Activated CD4-positive, alpha-beta memory T cell treated with anti-CD3 and anti-CD28 coated beads for 36 hours (primary cell): ENCODE results near the gene PTPRA. TPM values are rescaled to one million over a fixed set of nuclear protein-coding genes. Genes with fewer than 3 reads are reported as not detected.

ENCODE experiments used
- CTCF ChIA-PET: fragments of 350-600 bp; sonication (Branson Sonifier 250); formaldehyde crosslinking; loops from one replicate; lab custom pipeline; 2021; ENCODE audit warnings: antibody characterized with exemption, inconsistent platforms; lab: Charles Lee
- POLR2A ChIA-PET: fragments of 350-600 bp; sonication (Branson Sonifier 250); formaldehyde crosslinking; loops from one replicate; lab custom pipeline; 2021; ENCODE audit warnings: antibody characterized with exemption; lab: Charles Lee
- DNase-seq: peaks from one replicate; pipeline ENCODE4 v3.0.0-alpha.2; 2020
- H3K27ac Mint-ChIP-seq: one replicate; pipeline ENCODE4 v1.8.0; 2021; ENCODE audit warnings: mixed read lengths
- H3K27me3 Mint-ChIP-seq: one replicate; pipeline ENCODE4 v1.8.0; 2021; ENCODE audit warnings: mixed read lengths
- H3K36me3 Mint-ChIP-seq: one replicate; pipeline ENCODE4 v1.8.0; 2021; ENCODE audit warnings: mixed read lengths
- H3K4me1 Mint-ChIP-seq: one replicate; pipeline ENCODE4 v1.8.0; 2021; ENCODE audit warnings: low read depth, mixed read lengths
- H3K4me3 Mint-ChIP-seq: one replicate; pipeline ENCODE4 v1.8.0; 2021; ENCODE audit warnings: mild to moderate bottlenecking, mixed read lengths
- H3K9me3 Mint-ChIP-seq: one replicate; pipeline ENCODE4 v1.8.0; 2021; ENCODE audit warnings: mixed read lengths
- intact Hi-C: fragments of 100-400 bp; cut with micrococcal nuclease; formaldehyde crosslinking; loops from one replicate; pipeline ENCODE4 v1.15.1; 2023
- total RNA-seq, 2 experiments: library from RNA; stranded (reverse); gene quantifications; one replicate each; pipeline ENCODE4 v1.2.3, GENCODE V29; 2021

PTPRA gene
- total RNA-seq, 2 experiments from 2014 or later, result 61.1 to 62.8 TPM

- intact Hi-C loops, result no loop called here
- no peaks in the 10 kb centered on the region for H3K9me3 Mint-ChIP-seq
- ChIA-PET CTCF (no interaction called here), POLR2A (no interaction called here)
- peaks cover 30% of the 10 kb centered on the region for H3K4me1 Mint-ChIP-seq
- H3K27ac Mint-ChIP-seq, result no peak overlapping the region
- no peak for DNase-seq
- no peaks in the 10 kb centered on the region for H3K27me3 Mint-ChIP-seq
- peaks cover 4% of the 10 kb centered on the region for H3K36me3 Mint-ChIP-seq
- no peak overlapping the region for H3K4me3 Mint-ChIP-seq
These were observed 69.2 kb downstream of the PTPRA start for GRCh38 chr20:2942439-2942838.

GRCh38 chr20:2946988-2947961, 74.0 kb downstream of the PTPRA start:
- peaks cover 17% of the 10 kb centered on the region for H3K36me3 Mint-ChIP-seq
- no peak overlapping the region for H3K27ac Mint-ChIP-seq
- intact Hi-C loops, result no loop called here
- no peaks in the 10 kb centered on the region for H3K27me3 Mint-ChIP-seq
- H3K9me3 Mint-ChIP-seq, result no peaks in the 10 kb centered on the region
- DNase-seq, result no peak
- peaks cover 15% of the 10 kb centered on the region for H3K4me1 Mint-ChIP-seq
- no peak overlapping the region for H3K4me3 Mint-ChIP-seq
- ChIA-PET POLR2A (no interaction called here), CTCF (no interaction called here)

- intact Hi-C loops, result no loop called here
- peaks cover 17% of the 10 kb centered on the region for H3K36me3 Mint-ChIP-seq
- CTCF ChIA-PET, result no interaction called here
- H3K4me3 Mint-ChIP-seq, result no peak overlapping the region
- H3K9me3 Mint-ChIP-seq, result no peaks in the 10 kb centered on the region
- DNase-seq, result no peak
- H3K27me3 Mint-ChIP-seq, result no peaks in the 10 kb centered on the region
- no peak overlapping the region for H3K27ac Mint-ChIP-seq
- H3K4me1 Mint-ChIP-seq, result peaks cover 15% of the 10 kb centered on the region
- POLR2A ChIA-PET, result no interaction called here
These were observed 75.7 kb downstream of the PTPRA start for GRCh38 chr20:2948968-2949367.

- no peak for DNase-seq
- intact Hi-C loops, result no loop called here
- Mint-ChIP-seq H3K36me3 (peaks cover 26% of the 10 kb centered on the region), H3K4me3 (no peak overlapping the region), H3K9me3 (no peaks in the 10 kb centered on the region), H3K27me3 (no peaks in the 10 kb centered on the region), H3K27ac (no peak overlapping the region), H3K4me1 (peaks cover 25% of the 10 kb centered on the region)
- POLR2A ChIA-PET, result no interaction called here
- CTCF ChIA-PET, result no interaction called here
These were observed 79.5 kb downstream of the PTPRA start for GRCh38 chr20:2952766-2953165.

GRCh38 chr20:2955257-2955970, 82.1 kb downstream of the PTPRA start:
- peak; percentile 27 for DNase-seq
- Mint-ChIP-seq H3K27me3 (no peaks in the 10 kb centered on the region), H3K4me1 (peaks cover 25% of the 10 kb centered on the region), H3K9me3 (no peaks in the 10 kb centered on the region), H3K4me3 (no peak overlapping the region), H3K27ac (peak overlapping the region; percentile 79), H3K36me3 (peaks cover 25% of the 10 kb centered on the region)
- intact Hi-C loops, result no loop called here
- POLR2A ChIA-PET, result interaction anchor here (1.0 to 1.9 kb wide), 3 partner anchors 14 to 32 kb away, joined by 5 to 6 read pairs (median 5); no protein-coding TSS in a partner anchor
- CTCF ChIA-PET, result interaction anchor here (0.5 to 1.6 kb wide), 2 partner anchors 45 to 308 kb away, joined by 3 to 11 read pairs; no protein-coding TSS in a partner anchor

- no peak overlapping the region for H3K27ac Mint-ChIP-seq
- H3K9me3 Mint-ChIP-seq, result no peaks in the 10 kb centered on the region
- no peaks in the 10 kb centered on the region for H3K27me3 Mint-ChIP-seq
- ChIA-PET CTCF (interaction anchor here (1.6 kb wide), 1 partner anchor 44 kb away, joined by 11 read pairs; no protein-coding TSS in a partner anchor), POLR2A (no interaction called here)
- intact Hi-C loops, result no loop called here
- DNase-seq, result no peak
- no peak overlapping the region for H3K4me3 Mint-ChIP-seq
- H3K36me3 Mint-ChIP-seq, result peaks cover 26% of the 10 kb centered on the region
- peaks cover 25% of the 10 kb centered on the region for H3K4me1 Mint-ChIP-seq
These were observed 83.2 kb downstream of the PTPRA start for GRCh38 chr20:2956480-2956879.

- ChIA-PET POLR2A (no interaction called here), CTCF (no interaction called here)
- peaks cover 3% of the 10 kb centered on the region for H3K4me1 Mint-ChIP-seq
- H3K36me3 Mint-ChIP-seq, result peaks cover 10% of the 10 kb centered on the region
- H3K27ac Mint-ChIP-seq, result no peak overlapping the region
- intact Hi-C loops, result no loop called here
- H3K4me3 Mint-ChIP-seq, result no peak overlapping the region
- H3K27me3 Mint-ChIP-seq, result no peaks in the 10 kb centered on the region
- H3K9me3 Mint-ChIP-seq, result no peaks in the 10 kb centered on the region
- DNase-seq, result no peak
These were observed 94.6 kb downstream of the PTPRA start for GRCh38 chr20:2967841-2968240.

GRCh38 chr20:2972126-2972525, 98.8 kb downstream of the PTPRA start:
- H3K9me3 Mint-ChIP-seq, result no peaks in the 10 kb centered on the region
- H3K36me3 Mint-ChIP-seq, result peaks cover 23% of the 10 kb centered on the region
- ChIA-PET CTCF (interaction anchor here (1.3 kb wide), 1 partner anchor 82 kb away, joined by 3 read pairs; no protein-coding TSS in a partner anchor), POLR2A (no interaction called here)
- H3K4me1 Mint-ChIP-seq, result peaks cover 5% of the 10 kb centered on the region
- no peaks in the 10 kb centered on the region for H3K27me3 Mint-ChIP-seq
- H3K27ac Mint-ChIP-seq, result no peak overlapping the region
- H3K4me3 Mint-ChIP-seq, result no peak overlapping the region
- no peak for DNase-seq
- intact Hi-C loops, result no loop called here

GRCh38 chr20:2973574-2973973, 100.3 kb downstream of the PTPRA start:
- Mint-ChIP-seq H3K27me3 (no peaks in the 10 kb centered on the region), H3K9me3 (no peaks in the 10 kb centered on the region), H3K4me3 (no peak overlapping the region), H3K27ac (no peak overlapping the region), H3K36me3 (peaks cover 20% of the 10 kb centered on the region), H3K4me1 (peaks cover 11% of the 10 kb centered on the region)
- ChIA-PET CTCF (no interaction called here), POLR2A (interaction anchor here (0.6 to 1.2 kb wide), 3 partner anchors 10 to 38 kb away, joined by 3 read pairs; no protein-coding TSS in a partner anchor)
- DNase-seq, result no peak
- intact Hi-C loops, result no loop called here

GRCh38 chr20:2978519-2978918, 105.2 kb downstream of the PTPRA start:
- Mint-ChIP-seq H3K9me3 (no peaks in the 10 kb centered on the region), H3K4me3 (no peak overlapping the region), H3K36me3 (peaks cover 12% of the 10 kb centered on the region), H3K4me1 (peaks cover 17% of the 10 kb centered on the region), H3K27ac (peak overlapping the region; percentile 7), H3K27me3 (no peaks in the 10 kb centered on the region)
- ChIA-PET CTCF (no interaction called here), POLR2A (no interaction called here)
- no peak for DNase-seq
- intact Hi-C loops, result no loop called here

GRCh38 chr20:2981646-2982045, 108.4 kb downstream of the PTPRA start:
- CTCF ChIA-PET, result no interaction called here
- intact Hi-C loops, result loop anchor here (10.0 kb wide), 1 partner anchor 227 kb away; no protein-coding TSS in a partner anchor
- Mint-ChIP-seq H3K4me1 (peaks cover 15% of the 10 kb centered on the region), H3K4me3 (no peak overlapping the region), H3K27ac (no peak overlapping the region), H3K9me3 (no peaks in the 10 kb centered on the region), H3K27me3 (no peaks in the 10 kb centered on the region), H3K36me3 (peaks cover 7% of the 10 kb centered on the region)
- DNase-seq, result no peak
- POLR2A ChIA-PET, result no interaction called here

- H3K36me3 Mint-ChIP-seq, result peaks cover 26% of the 10 kb centered on the region
- H3K4me3 Mint-ChIP-seq, result no peak overlapping the region
- H3K27me3 Mint-ChIP-seq, result no peaks in the 10 kb centered on the region
- no peak overlapping the region for H3K27ac Mint-ChIP-seq
- ChIA-PET POLR2A (interaction anchor here (0.5 to 8.2 kb wide), 5 partner anchors 9 to 64 kb away, joined by 3 to 127 read pairs (median 3); no protein-coding TSS in a partner anchor), CTCF (interaction anchor here (0.8 to 1.4 kb wide), 7 partner anchors 13 to 242 kb away, joined by 3 to 4 read pairs (median 3); no protein-coding TSS in a partner anchor)
- peaks cover 10% of the 10 kb centered on the region for H3K4me1 Mint-ChIP-seq
- DNase-seq, result no peak
- no peaks in the 10 kb centered on the region for H3K9me3 Mint-ChIP-seq
- intact Hi-C loops, result loop anchor here (10.0 kb wide), 1 partner anchor 229 kb away; no protein-coding TSS in a partner anchor
These were observed 110.2 kb downstream of the PTPRA start for GRCh38 chr20:2983508-2983907.
